ENCODE measurements around the gene BRSK2. TPM values are rescaled to one million over a fixed set of nuclear protein-coding genes. Genes with fewer than 3 reads are reported as not detected.

The BRSK2 gene
- total RNA-seq, 1 experiment from 2014 or later = 1.2 TPM

DNA sequence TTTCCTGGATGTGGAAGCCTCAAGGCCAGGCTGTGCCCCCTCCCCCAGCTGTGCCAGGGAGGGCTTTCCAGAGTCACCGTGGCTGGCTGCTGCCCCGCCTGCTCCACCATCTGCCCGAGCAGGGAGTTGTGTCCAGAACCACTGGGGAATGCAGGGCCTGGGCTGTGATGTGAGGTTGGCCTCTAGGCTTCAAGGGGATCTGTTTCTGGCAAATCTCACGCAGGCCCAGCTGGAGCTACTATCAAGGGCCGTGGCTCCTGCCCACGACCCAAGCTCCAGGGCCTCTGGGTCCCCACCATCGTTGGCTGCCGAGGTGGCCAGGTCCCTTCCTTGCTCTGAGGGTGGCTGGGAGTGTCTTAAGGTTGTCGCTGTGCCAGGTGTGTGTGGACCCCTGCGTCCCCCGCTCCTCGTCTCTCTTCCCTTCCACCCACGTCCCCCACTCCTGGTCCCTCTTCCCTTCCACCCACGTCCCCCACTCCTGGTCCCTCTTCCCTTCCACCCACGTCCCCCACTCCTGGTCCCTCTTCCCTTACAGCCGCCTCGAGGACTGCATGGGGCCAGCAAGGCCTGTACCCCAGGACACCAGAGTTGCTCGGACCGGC lies 6.1 kb downstream of the BRSK2 start:
- Histone ChIP-seq H2AFZ (ENCODE audit: low read length) (no peak overlapping the region), H4K20me1 (ENCODE audit: low read length) (no peaks in the 10 kb centered on the region), H3K27me3 (ENCODE audit: low read length) (no peaks in the 10 kb centered on the region), H3F3A (ENCODE audit: low read length, unreplicated experiment) (no peaks in the 10 kb centered on the region), H3K27ac (ENCODE audit: low read length) (no peak overlapping the region), H3K9me3 (ENCODE audit: low read length) (no peaks in the 10 kb centered on the region), H3K79me2 (ENCODE audit: low read length) (no peaks in the 10 kb centered on the region), H3K36me3 (ENCODE audit: low read depth, low read length) (no peaks in the 10 kb centered on the region), H3K4me3 (ENCODE audit: low read length) (no peak overlapping the region), H3K9ac (ENCODE audit: low read length) (no peak overlapping the region), H3K4me2 (ENCODE audit: low read length) (no peak overlapping the region), H3K9me2 (replicated peaks; ENCODE audit: low read length) (no peaks in the 10 kb centered on the region), H3K4me1 (ENCODE audit: insufficient read depth, low read length) (no peaks in the 10 kb centered on the region)
- BruUV-seq (replicated peaks) = no TSS peak
- CTCF ChIA-PET = no interaction called here
- POLR2A ChIA-PET (ENCODE audit: unreplicated experiment) = no interaction called here
- ATAC-seq = no peak
- no peak for TF ChIP-seq CTCF (conservative IDR thresholded peaks at IDR 0.05; ENCODE audit: low read depth, low read length)
- TF ChIP-seq EZH2phosphoT487 (IDR thresholded peaks at IDR 0.05; ENCODE audit: borderline replicate concordance, low read length) = no peak
- TF ChIP-seq EZH2 (IDR thresholded peaks at IDR 0.05; ENCODE audit: low read length, unreplicated experiment) = no peak
- intact Hi-C loops (cut with micrococcal nuclease) = no loop called here
- no peak for DNase-seq

DNA sequence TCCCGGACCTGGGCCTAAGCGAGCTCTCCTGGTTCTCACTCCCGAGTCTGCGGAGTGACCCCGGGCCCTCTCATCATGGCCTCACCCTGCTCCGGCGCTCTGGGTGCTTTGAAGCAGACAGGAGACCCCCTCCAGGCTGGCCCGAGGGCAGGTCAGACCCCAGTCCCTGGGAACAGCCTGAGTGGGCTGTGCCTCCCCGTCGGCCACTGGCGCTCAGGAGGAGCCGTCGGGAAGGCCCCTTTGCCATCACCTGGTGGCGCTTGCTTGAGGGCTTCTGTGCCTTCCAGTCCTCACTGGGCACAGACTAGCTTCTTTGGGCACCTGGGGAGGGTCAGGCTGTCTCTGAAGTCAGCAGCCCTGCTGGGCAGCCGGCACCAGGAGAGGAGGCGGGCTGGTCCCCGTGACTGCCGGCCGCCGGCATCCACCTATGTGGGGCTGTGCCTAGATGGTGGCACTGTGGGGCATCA lies 6.7 kb downstream of the BRSK2 start:
- no peak overlapping the region for H3K4me2 ChIP-seq (ENCODE audit: low read length)
- no peak overlapping the region for H3K4me3 ChIP-seq (ENCODE audit: low read length)
- no peaks in the 10 kb centered on the region for H3K9me2 ChIP-seq (replicated peaks; ENCODE audit: low read length)
- no peaks in the 10 kb centered on the region for H4K20me1 ChIP-seq (ENCODE audit: low read length)
- no peak overlapping the region for H3K9ac ChIP-seq (ENCODE audit: low read length)
- intact Hi-C loops (cut with micrococcal nuclease) = no loop called here
- H3K4me1 ChIP-seq (ENCODE audit: insufficient read depth, low read length) = no peaks in the 10 kb centered on the region
- BruUV-seq (replicated peaks) = no TSS peak
- no peaks in the 10 kb centered on the region for H3K9me3 ChIP-seq (ENCODE audit: low read length)
- CTCF ChIA-PET = no interaction called here
- POLR2A ChIA-PET (ENCODE audit: unreplicated experiment) = no interaction called here
- H3K79me2 ChIP-seq (ENCODE audit: low read length) = no peaks in the 10 kb centered on the region
- H3K27me3 ChIP-seq (ENCODE audit: low read length) = no peaks in the 10 kb centered on the region
- H3F3A ChIP-seq (ENCODE audit: low read length, unreplicated experiment) = no peaks in the 10 kb centered on the region
- no peak for DNase-seq
- no peak overlapping the region for H3K27ac ChIP-seq (ENCODE audit: low read length)
- no peak overlapping the region for H2AFZ ChIP-seq (ENCODE audit: low read length)
- no peak for ATAC-seq
- no peaks in the 10 kb centered on the region for H3K36me3 ChIP-seq (ENCODE audit: low read depth, low read length)
- no peak for TF ChIP-seq EZH2phosphoT487 (IDR thresholded peaks at IDR 0.05; ENCODE audit: borderline replicate concordance, low read length)
- no peak for TF ChIP-seq CTCF (conservative IDR thresholded peaks at IDR 0.05; ENCODE audit: low read depth, low read length)
- TF ChIP-seq EZH2 (IDR thresholded peaks at IDR 0.05; ENCODE audit: low read length, unreplicated experiment) = no peak

GRCh38 chr11:1397146-1397861 lies 7.6 kb downstream of the BRSK2 start:
- Histone ChIP-seq H3F3A (ENCODE audit: low read length, unreplicated experiment) (no peaks in the 10 kb centered on the region), H2AFZ (ENCODE audit: low read length) (no peak overlapping the region), H3K4me2 (ENCODE audit: low read length) (no peak overlapping the region), H3K9ac (ENCODE audit: low read length) (no peak overlapping the region), H3K27ac (ENCODE audit: low read length) (no peak overlapping the region), H3K79me2 (ENCODE audit: low read length) (no peaks in the 10 kb centered on the region), H3K4me3 (ENCODE audit: low read length) (no peak overlapping the region), H4K20me1 (ENCODE audit: low read length) (no peaks in the 10 kb centered on the region), H3K4me1 (ENCODE audit: insufficient read depth, low read length) (no peaks in the 10 kb centered on the region), H3K27me3 (ENCODE audit: low read length) (no peaks in the 10 kb centered on the region), H3K9me3 (ENCODE audit: low read length) (no peaks in the 10 kb centered on the region), H3K36me3 (ENCODE audit: low read depth, low read length) (no peaks in the 10 kb centered on the region), H3K9me2 (replicated peaks; ENCODE audit: low read length) (no peaks in the 10 kb centered on the region)
- intact Hi-C loops (cut with micrococcal nuclease) = no loop called here
- DNase-seq (no peak), ATAC-seq (no peak)
- BruUV-seq (replicated peaks) = no TSS peak
- TF ChIP-seq EZH2 (IDR thresholded peaks at IDR 0.05; ENCODE audit: low read length, unreplicated experiment) = no peak
- TF ChIP-seq EZH2phosphoT487 (IDR thresholded peaks at IDR 0.05; ENCODE audit: borderline replicate concordance, low read length) = no peak
- TF ChIP-seq CTCF (conservative IDR thresholded peaks at IDR 0.05; ENCODE audit: low read depth, low read length) = no peak
- ChIA-PET CTCF (no interaction called here), POLR2A (ENCODE audit: unreplicated experiment) (no interaction called here)
